SU-DHL-6 (cell line): Measurements from ENCODE around the gene VPS35L.
"Not testable (repeated sequence)": the region's sequence is repeated elsewhere in the genome, so short reads cannot be mapped to it uniquely, and the experiment has no call there.

Experiments
- H2AFZ ChIP-seq: fragments of 200-600 bp; sonication (generic); 2 replicates; pipeline ENCODE4 v1.6.1; 2014; ENCODE audit warnings: low read depth, mild to moderate bottlenecking, moderate library complexity, mixed read lengths, antibody characterized with exemption, low read length; ENCODE audit not compliant: severe bottlenecking
- H3F3A ChIP-seq: fragments of 200-600 bp; shearing (Covaris generic); 2 replicates; pipeline ENCODE4 v1.6.0; 2016; ENCODE audit warnings: antibody characterized with exemption, mild to moderate bottlenecking; ENCODE audit not compliant: insufficient read depth
- H3K27ac ChIP-seq: fragments of 200-600 bp; sonication (generic); 2 replicates; pipeline ENCODE4 v1.5.1; 2016; ENCODE audit warnings: low read depth, mild to moderate bottlenecking, low read length, moderate library complexity, mixed read lengths
- H3K27me3 ChIP-seq: fragments of 200-600 bp; sonication (generic), shearing (Covaris generic); 2 replicates; pipeline ENCODE4 v1.6.0; 2014; ENCODE audit warnings: mild to moderate bottlenecking, low read length
- H3K36me3 ChIP-seq: fragments of 200-600 bp; sonication (generic); 2 replicates; pipeline ENCODE4 v1.6.1; 2014; ENCODE audit warnings: mild to moderate bottlenecking, low read length, mixed read lengths
- H3K4me2 ChIP-seq: fragments of 300-600, 200-600 bp; shearing (Covaris generic), sonication (generic); 2 replicates; pipeline ENCODE4 v1.6.0; 2014; ENCODE audit warnings: low read length, low read depth, mild to moderate bottlenecking; ENCODE audit not compliant: poor library complexity, severe bottlenecking
- H3K4me3 ChIP-seq: fragments of 200-600 bp; sonication (generic); 2 replicates; pipeline ENCODE4 v1.5.1; 2014; ENCODE audit warnings: antibody characterized with exemption, low read length, mild to moderate bottlenecking, mixed read lengths; ENCODE audit not compliant: insufficient read depth, poor library complexity, severe bottlenecking
- H3K79me2 ChIP-seq: fragments of 200-600 bp; sonication (generic); 2 replicates; pipeline ENCODE4 v1.6.1; 2014; ENCODE audit warnings: mild to moderate bottlenecking, low read length, moderate library complexity; ENCODE audit not compliant: insufficient read depth
- H3K9ac ChIP-seq: fragments of 200-600 bp; sonication (generic); 2 replicates; pipeline ENCODE4 v1.7.0; 2014; ENCODE audit warnings: mild to moderate bottlenecking, low read length
- H3K9me2 ChIP-seq: fragments of 200-600 bp; sonication (generic); replicated peaks from 2 replicates; pipeline ENCODE4 v1.6.1; 2014; ENCODE audit warnings: low read length; ENCODE audit not compliant: insufficient read depth
- H3K9me3 ChIP-seq: fragments of 200-600 bp; sonication (generic); 2 replicates; pipeline ENCODE4 v1.6.1; 2014; ENCODE audit warnings: low read length, mixed read lengths; ENCODE audit not compliant: insufficient read depth
- H4K20me1 ChIP-seq: fragments of 200-600 bp; sonication (generic); 2 replicates; pipeline ENCODE4 v1.6.1; 2014; ENCODE audit warnings: low read depth, mild to moderate bottlenecking, antibody characterized with exemption, low read length, moderate library complexity, mixed read lengths
- EZH2phosphoT487 ChIP-seq: fragments of 200-600 bp; sonication (generic), shearing (Covaris generic); conservative IDR thresholded peaks from 2 replicates; pipeline ENCODE4 v1.6.1; 2018; ENCODE audit warnings: mild to moderate bottlenecking, antibody characterized with exemption, low read length, moderate library complexity, mixed read lengths
- TF ChIP-seq, protein P1 (sequence below): fragments of 200-600 bp; sonication (generic); IDR thresholded peaks from one replicate; pipeline ENCODE4 v1.5.1; 2017; ENCODE audit warnings: antibody characterized with exemption, mild to moderate bottlenecking, low read length, moderate library complexity; ENCODE audit not compliant: insufficient read depth, poor library complexity, severe bottlenecking

VPS35L gene

DNA sequence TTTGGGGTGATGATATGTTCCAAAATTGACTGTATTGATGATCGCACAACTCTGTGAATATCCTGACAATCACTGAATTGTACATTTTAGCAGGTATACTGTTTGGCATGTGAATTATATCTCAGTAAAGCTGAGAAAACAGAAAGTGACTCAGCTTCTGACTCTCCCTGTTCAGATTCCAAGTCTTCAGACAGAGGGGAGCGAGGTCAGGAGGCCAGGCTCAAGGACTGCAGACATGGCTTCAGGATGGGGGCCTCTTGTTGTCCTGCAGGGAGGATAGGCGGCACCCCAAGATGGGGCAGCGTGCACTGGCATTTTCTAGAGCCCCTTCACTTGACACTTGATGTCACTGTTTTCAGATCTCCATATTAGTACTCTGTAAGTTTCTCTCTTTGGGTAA, 116.9 kb downstream of the VPS35L start:
- Histone ChIP-seq H2AFZ (no peak overlapping the region), H3K9ac (no peak overlapping the region), H3F3A (no peaks in the 10 kb centered on the region), H3K27ac (no peak overlapping the region), H3K4me2 (no peak overlapping the region), H3K4me3 (no peak overlapping the region), H3K27me3 (no peaks in the 10 kb centered on the region), H3K79me2 (no peaks in the 10 kb centered on the region), H3K36me3 (no peaks in the 10 kb centered on the region), H3K9me3 (no peaks in the 10 kb centered on the region), H4K20me1 (no peaks in the 10 kb centered on the region), H3K9me2 (no peaks in the 10 kb centered on the region)
- TF ChIP-seq, protein P1, sequence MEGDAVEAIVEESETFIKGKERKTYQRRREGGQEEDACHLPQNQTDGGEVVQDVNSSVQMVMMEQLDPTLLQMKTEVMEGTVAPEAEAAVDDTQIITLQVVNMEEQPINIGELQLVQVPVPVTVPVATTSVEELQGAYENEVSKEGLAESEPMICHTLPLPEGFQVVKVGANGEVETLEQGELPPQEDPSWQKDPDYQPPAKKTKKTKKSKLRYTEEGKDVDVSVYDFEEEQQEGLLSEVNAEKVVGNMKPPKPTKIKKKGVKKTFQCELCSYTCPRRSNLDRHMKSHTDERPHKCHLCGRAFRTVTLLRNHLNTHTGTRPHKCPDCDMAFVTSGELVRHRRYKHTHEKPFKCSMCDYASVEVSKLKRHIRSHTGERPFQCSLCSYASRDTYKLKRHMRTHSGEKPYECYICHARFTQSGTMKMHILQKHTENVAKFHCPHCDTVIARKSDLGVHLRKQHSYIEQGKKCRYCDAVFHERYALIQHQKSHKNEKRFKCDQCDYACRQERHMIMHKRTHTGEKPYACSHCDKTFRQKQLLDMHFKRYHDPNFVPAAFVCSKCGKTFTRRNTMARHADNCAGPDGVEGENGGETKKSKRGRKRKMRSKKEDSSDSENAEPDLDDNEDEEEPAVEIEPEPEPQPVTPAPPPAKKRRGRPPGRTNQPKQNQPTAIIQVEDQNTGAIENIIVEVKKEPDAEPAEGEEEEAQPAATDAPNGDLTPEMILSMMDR, result no peak
- TF ChIP-seq EZH2phosphoT487, result no peak

DNA sequence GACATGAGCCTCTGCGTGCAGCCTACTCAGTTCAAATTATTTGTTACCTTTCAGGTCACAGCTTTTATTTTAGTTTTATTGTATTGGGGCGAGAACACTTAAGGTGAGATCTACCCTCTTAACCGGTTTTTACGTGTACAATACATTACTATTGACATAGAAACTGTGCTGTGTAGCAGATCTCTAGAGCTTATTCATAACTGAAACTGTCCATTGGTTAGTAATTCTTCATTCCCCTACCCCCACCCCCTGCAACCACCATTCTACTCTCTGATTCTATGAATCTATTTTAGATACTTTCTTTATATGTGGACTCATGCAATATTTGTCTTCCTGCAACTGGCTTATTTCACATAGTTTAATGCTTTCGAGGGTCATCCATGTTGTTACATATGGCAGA, 119.0 kb downstream of the VPS35L start:
- Histone ChIP-seq H3K27me3 (no peaks in the 10 kb centered on the region), H3K36me3 (no peaks in the 10 kb centered on the region), H3K27ac (no peak overlapping the region), H3K9me2 (no peaks in the 10 kb centered on the region), H3K4me3 (no peak overlapping the region), H3K4me2 (no peak overlapping the region), H3K79me2 (no peaks in the 10 kb centered on the region), H2AFZ (no peak overlapping the region), H3K9ac (no peak overlapping the region), H3F3A (no peaks in the 10 kb centered on the region), H3K9me3 (no peaks in the 10 kb centered on the region), H4K20me1 (no peaks in the 10 kb centered on the region)
- TF ChIP-seq, protein P1, result no peak
- no peak for TF ChIP-seq EZH2phosphoT487

DNA sequence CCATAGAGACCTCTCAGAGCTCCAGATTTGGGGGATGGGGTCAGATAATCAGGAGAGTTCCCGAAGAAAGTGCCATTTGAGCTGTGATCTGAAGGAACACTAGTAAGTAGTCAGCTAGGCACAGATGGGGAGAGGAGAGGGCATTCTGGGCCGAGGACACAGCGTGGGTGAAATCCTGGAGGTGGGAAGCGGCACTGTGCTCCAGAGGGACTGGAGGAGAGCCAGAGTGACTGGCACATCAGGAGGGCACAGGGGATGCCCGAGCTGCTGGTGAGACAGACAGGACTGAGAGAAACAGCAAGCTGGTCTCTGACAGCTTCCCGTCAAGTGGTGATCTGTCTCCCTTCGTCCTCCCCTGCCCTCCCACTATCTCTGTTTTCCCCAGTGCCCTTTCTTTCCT, 121.9 kb downstream of the VPS35L start:
- Histone ChIP-seq H4K20me1 (no peaks in the 10 kb centered on the region), H3K79me2 (no peaks in the 10 kb centered on the region), H2AFZ (no peak overlapping the region), H3F3A (no peaks in the 10 kb centered on the region), H3K9ac (no peak overlapping the region), H3K27me3 (no peaks in the 10 kb centered on the region), H3K27ac (no peak overlapping the region), H3K9me2 (no peaks in the 10 kb centered on the region), H3K4me3 (no peak overlapping the region), H3K9me3 (no peaks in the 10 kb centered on the region), H3K4me2 (no peak overlapping the region), H3K36me3 (no peaks in the 10 kb centered on the region)
- TF ChIP-seq, protein P1, result no peak
- no peak for TF ChIP-seq EZH2phosphoT487

DNA sequence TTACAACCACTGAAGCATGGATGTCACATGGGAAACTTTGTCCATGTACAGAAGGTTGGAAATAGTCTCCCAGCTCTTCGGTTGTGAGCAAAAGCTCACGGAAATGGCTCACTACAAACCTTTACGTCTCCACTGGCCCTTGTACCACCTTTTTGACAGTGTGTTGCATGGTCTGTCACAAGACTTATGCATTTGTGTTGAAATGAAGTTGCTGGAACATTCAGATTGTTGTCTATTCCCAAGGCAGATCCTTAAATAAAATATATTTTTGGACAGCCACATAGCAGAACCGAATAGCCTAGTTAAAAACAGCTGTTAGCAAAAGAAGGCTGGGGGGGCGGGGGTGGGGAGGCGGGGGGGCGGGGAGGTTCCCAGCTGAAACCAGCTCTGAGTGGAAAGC, 123.3 kb downstream of the VPS35L start:
- Histone ChIP-seq H3K27me3 (no peaks in the 10 kb centered on the region), H3K9me2 (no peaks in the 10 kb centered on the region), H3K4me3 (no peak overlapping the region), H4K20me1 (no peaks in the 10 kb centered on the region), H2AFZ (no peak overlapping the region), H3K27ac (no peak overlapping the region), H3K4me2 (no peak overlapping the region), H3K9ac (no peak overlapping the region), H3K36me3 (no peaks in the 10 kb centered on the region), H3F3A (no peaks in the 10 kb centered on the region), H3K9me3 (no peaks in the 10 kb centered on the region), H3K79me2 (no peaks in the 10 kb centered on the region)
- TF ChIP-seq, protein P1, result no peak
- no peak for TF ChIP-seq EZH2phosphoT487

DNA sequence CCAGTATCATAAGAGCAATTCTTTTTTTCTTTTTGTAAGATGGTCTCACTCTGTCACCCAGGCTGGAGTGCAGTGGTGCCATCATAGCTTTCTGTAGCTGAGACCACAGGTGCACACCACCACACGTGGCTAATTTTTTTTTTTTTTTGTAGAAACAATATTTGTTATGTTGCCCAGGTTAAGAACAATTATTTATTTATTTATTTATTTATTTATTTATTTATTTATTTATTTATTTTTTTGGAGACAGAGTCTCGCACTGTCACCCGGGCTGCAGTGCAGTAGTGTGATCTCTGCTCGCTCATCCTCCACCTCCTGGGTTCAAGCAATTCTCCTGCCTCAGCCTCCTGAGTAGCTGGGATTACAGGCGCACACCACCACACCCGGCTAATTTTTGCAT, 123.8 kb downstream of the VPS35L start:
- not testable (repeated sequence) for H3F3A ChIP-seq, H3K27me3 ChIP-seq, H3K79me2 ChIP-seq, H3K4me2 ChIP-seq, H3K27ac ChIP-seq, H3K9me2 ChIP-seq, H4K20me1 ChIP-seq, H2AFZ ChIP-seq, H3K36me3 ChIP-seq, H3K9ac ChIP-seq, H3K4me3 ChIP-seq, H3K9me3 ChIP-seq
